Glutamatergic neuron (in vitro differentiated cells): ENCODE measurements around the gene CPNE7. TPM values are rescaled to one million over a fixed set of nuclear protein-coding genes. Genes with fewer than 3 reads are reported as not detected.
"Not testable (repeated sequence)": the region's sequence is repeated elsewhere in the genome, so short reads cannot be mapped to it uniquely, and the experiment has no call there.

Experiments
- DNase-seq: peaks from one replicate; pipeline ENCODE4 v3.0.0; 2022
- H3K27ac Mint-ChIP-seq: one replicate; pipeline ENCODE4 v1.8.0; 2020; ENCODE audit warnings: mild to moderate bottlenecking, mixed read lengths, inconsistent platforms; ENCODE audit not compliant: unreplicated experiment
- H3K27me3 Mint-ChIP-seq: one replicate; pipeline ENCODE4 v1.8.0; 2020; ENCODE audit warnings: mild to moderate bottlenecking, moderate library complexity, mixed read lengths, inconsistent platforms; ENCODE audit not compliant: unreplicated experiment
- H3K36me3 Mint-ChIP-seq: one replicate; pipeline ENCODE4 v1.8.0; 2020; ENCODE audit warnings: mild to moderate bottlenecking, mixed read lengths, inconsistent platforms; ENCODE audit not compliant: unreplicated experiment
- H3K4me1 Mint-ChIP-seq: one replicate; pipeline ENCODE4 v1.8.0; 2020; ENCODE audit warnings: mild to moderate bottlenecking, low read depth, mixed read lengths, inconsistent platforms; ENCODE audit not compliant: unreplicated experiment
- H3K4me3 Mint-ChIP-seq: one replicate; pipeline ENCODE4 v1.8.0; 2020; ENCODE audit warnings: mild to moderate bottlenecking, mixed read lengths, inconsistent platforms; ENCODE audit not compliant: unreplicated experiment
- H3K9me3 Mint-ChIP-seq: one replicate; pipeline ENCODE4 v1.8.0; 2020; ENCODE audit warnings: mild to moderate bottlenecking, moderate library complexity, mixed read lengths, inconsistent platforms; ENCODE audit not compliant: unreplicated experiment
- CTCF ChIP-seq: fragments of 200-600 bp; sonication (generic); IDR thresholded peaks from one replicate; pipeline ENCODE4 v1.5.0; 2021; ENCODE audit not compliant: partially characterized antibody, unreplicated experiment
- total RNA-seq: library from RNA; stranded (reverse); fragmentation: NEBNext Ultra II Directional; extraction: Animal tissue kit (Norgen Biotek cat#: 25700); gene quantifications from one replicate; pipeline ENCODE4 v1.2.1, GENCODE V29; 2021; ENCODE audit not compliant: unreplicated experiment

CPNE7 gene
- total RNA-seq, 1 donor from 2014 or later = 17.8 TPM

- DNase-seq = peak; percentile 14
- H3K27me3 Mint-ChIP-seq = no peaks in the 10 kb centered on the region
- no peak overlapping the region for H3K4me3 Mint-ChIP-seq
- no peak overlapping the region for H3K27ac Mint-ChIP-seq
- no peaks in the 10 kb centered on the region for H3K4me1 Mint-ChIP-seq
- H3K36me3 Mint-ChIP-seq = no peaks in the 10 kb centered on the region
- H3K9me3 Mint-ChIP-seq = no peaks in the 10 kb centered on the region
- no peak for TF ChIP-seq CTCF
Observed at GRCh38 chr16:89583895-89584644, 8.5 kb downstream of the CPNE7 start.

- H3K27ac Mint-ChIP-seq = no peak overlapping the region
- H3K36me3 Mint-ChIP-seq = no peaks in the 10 kb centered on the region
- no peak for DNase-seq
Observed at GRCh38 chr16:89584768-89585549, 9.4 kb downstream of the CPNE7 start.

GRCh38 chr16:89586218-89586617 is 10.7 kb downstream of the CPNE7 start:
- Mint-ChIP-seq H3K27ac (no peak overlapping the region), H3K27me3 (no peaks in the 10 kb centered on the region), H3K4me3 (no peak overlapping the region), H3K4me1 (no peaks in the 10 kb centered on the region), H3K36me3 (no peaks in the 10 kb centered on the region), H3K9me3 (no peaks in the 10 kb centered on the region)
- DNase-seq = no peak
- TF ChIP-seq CTCF = no peak

More at GRCh38 chr16:89584768-89585549, 9.4 kb downstream of the CPNE7 start:
- no peaks in the 10 kb centered on the region for H3K27me3 Mint-ChIP-seq
- no peak overlapping the region for H3K4me3 Mint-ChIP-seq
- no peaks in the 10 kb centered on the region for H3K4me1 Mint-ChIP-seq
- no peak for TF ChIP-seq CTCF
- no peaks in the 10 kb centered on the region for H3K9me3 Mint-ChIP-seq

- H3K27me3 Mint-ChIP-seq = no peaks in the 10 kb centered on the region
- no peak overlapping the region for H3K27ac Mint-ChIP-seq
- no peak for TF ChIP-seq CTCF
- H3K36me3 Mint-ChIP-seq = no peaks in the 10 kb centered on the region
- no peak overlapping the region for H3K4me3 Mint-ChIP-seq
- DNase-seq = peak; percentile 19
- H3K9me3 Mint-ChIP-seq = peaks cover 2% of the 10 kb centered on the region
- H3K4me1 Mint-ChIP-seq = no peaks in the 10 kb centered on the region
Observed at GRCh38 chr16:89586853-89587252, 11.3 kb downstream of the CPNE7 start.

GRCh38 chr16:89587676-89588075 is 12.1 kb downstream of the CPNE7 start:
- not testable (repeated sequence) for H3K9me3 Mint-ChIP-seq, H3K4me3 Mint-ChIP-seq, H3K27ac Mint-ChIP-seq, H3K4me1 Mint-ChIP-seq, DNase-seq, H3K36me3 Mint-ChIP-seq, H3K27me3 Mint-ChIP-seq
